OCI-M2 (cell line): Measurements from ENCODE around the gene SNCA.

Experiments used
- DNase-seq: peaks from one replicate; lab custom pipeline; 2025; ENCODE audit not compliant: unreplicated experiment; lab: John Stamatoyannopoulos, UW

Gene SNCA

DNA sequence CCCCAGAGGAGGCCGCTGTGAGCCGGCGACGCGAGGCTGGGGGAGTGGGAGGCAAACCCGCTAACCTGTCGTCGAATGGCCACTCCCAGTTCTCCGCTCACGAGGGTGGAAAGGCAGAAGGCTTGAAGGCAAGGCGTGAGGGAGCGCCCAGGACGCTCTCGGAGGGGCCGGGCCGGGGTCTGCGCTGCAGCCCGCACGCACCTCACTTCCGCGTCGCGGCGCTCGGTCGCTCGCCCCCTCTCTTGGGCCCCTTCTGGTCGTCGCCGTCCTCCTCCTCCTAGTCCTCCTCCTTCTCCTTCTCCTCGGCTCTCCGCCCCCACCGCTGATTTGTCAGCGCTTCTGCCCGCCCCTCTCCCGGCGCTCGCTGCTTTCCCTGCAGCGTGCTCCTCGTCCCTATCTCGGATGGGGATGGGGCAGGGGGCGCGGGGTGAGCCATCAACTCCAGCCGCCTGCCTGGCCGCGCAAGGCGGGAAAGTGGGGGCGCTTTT, at the start of gene SNCA:
Gene SNCA, minus strand, starts transcription at position 265 of the 488 bp plus-strand sequence. CDS start 1,494 bp downstream, outside the sequence.
- DNase-seq, result peak; percentile 51

DNA sequence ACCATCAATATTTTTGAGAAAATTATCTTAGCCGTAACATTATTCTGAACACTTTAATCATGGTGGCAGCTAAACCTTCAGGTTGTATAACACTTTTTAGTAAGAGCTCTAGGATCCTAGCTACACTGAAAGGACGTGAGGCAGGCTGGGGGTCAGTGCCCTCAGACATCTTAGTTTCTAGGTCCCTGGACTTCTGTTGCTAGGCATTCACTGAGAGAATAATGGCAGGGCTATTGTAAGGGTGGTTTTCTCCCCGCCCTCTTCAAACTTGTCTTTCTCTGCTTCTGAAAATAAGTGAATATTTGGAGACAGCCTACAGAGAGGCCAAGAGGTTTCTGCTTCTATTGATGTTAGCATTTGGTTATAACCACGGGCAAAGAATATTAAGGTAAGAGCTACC, 42.3 kb upstream of the SNCA start:
- DNase-seq, result no peak

- DNase-seq, result no peak
Measured at GRCh38 chr4:89878611-89879010, 41.6 kb upstream of the SNCA start.

GRCh38 chr4:89876548-89876947, 39.6 kb upstream of the SNCA start:
- no peak for DNase-seq

DNA sequence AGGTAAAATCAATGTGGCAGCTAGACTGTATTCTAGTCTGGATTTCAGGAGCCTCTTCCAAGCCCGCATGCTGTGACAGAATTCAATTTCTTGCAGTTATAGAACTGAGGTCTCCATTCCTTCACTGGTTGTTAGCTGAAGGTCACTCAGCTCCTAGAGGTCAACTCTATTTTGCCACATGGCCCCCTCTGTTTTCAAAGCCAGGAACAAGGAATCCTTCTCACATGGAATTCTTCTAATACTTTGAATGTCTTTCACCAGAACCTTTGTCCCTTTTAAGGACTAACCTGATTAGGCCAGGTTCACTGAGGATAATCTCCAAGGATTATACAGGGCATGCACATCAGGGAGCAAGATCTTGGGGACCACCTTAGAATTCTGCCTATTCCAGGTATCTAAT, 34.2 kb upstream of the SNCA start:
- no peak for DNase-seq

DNA sequence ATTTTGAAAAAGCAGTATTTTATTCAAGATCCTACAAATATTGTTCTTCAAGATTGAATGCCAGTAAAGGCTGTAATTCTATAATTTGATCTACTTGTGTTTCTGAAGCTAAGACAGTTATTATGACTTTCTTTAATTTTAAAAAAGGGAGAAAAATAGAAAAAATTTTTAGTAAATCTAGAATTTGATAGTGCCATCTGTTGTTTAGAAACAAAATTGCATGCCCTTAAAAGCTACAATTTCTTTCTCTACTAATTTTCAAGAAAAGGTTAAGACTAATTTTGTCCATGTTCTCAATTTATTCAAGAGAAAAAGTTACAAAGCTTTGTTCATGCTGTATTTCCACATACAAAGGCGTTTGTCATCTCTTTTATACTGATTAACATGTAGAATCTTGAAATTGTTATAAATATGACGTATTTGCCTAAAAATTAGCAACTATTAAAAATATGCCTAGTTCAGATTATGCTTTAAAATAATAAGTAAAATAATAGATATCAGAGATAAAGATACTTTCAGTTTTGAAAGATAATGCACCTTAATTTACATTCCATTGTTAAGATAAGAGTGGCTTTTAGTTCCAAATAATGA, 32.1 kb upstream of the SNCA start:
- DNase-seq, result no peak

DNA sequence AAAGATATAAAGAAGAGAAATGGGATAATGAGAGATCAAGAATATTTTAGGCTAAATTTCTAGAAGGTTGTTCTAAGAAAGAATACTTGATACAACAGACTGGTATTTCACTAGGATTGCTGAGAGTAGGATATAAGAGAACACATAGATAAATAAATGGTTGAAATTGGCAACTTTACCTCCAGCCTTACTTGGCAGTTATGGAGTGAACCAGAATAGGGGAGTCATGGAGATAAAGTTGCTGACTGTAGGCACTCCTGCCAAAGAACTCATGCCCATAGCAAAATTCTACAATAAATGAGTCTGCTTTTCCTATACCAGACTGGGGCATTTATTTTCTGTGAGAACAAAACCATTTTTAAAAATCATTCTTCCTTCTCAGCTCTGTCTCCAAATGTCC, 31.3 kb upstream of the SNCA start:
- DNase-seq, result no peak

- no peak for DNase-seq
Measured at GRCh38 chr4:89863533-89863932, 26.6 kb upstream of the SNCA start.

DNA sequence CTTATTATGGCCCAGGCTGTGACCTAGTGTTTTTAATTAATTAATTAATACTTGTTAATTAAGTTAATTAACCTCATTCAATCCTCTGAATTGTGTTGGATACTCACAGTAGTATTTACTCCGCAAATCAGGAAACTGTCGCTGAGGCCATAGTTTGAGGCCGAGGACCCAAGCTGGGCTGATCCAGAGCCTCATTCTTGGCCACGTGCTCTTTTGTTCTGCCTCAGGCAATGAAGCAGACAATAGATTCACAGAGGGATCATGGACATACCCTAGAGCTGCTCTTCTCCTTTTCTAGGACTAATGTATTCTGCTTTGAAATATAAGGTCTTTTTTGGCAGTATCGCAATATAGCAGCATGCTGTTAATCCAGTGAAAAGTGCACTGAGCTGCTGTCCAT, 24.0 kb upstream of the SNCA start:
- DNase-seq, result no peak

DNA sequence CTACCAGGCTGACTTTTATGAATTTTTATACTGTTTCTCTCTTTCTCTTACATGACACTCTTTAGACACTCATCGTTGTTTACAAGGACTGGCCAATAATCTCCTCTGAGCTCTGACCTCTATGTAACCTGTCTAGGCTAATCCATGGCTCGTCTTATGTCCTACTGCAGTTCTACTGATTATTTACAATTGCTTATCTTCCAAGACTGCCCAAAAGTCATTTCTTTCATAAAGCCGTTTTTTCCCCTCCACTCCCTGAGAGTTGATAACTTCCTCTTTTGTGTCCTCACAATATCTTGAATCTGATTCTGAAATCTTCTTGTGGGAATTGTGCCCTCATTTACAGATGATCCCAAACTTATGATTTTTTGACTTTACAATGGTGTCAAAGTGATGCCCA, 18.3 kb upstream of the SNCA start:
- DNase-seq, result peak; percentile 10

DNA sequence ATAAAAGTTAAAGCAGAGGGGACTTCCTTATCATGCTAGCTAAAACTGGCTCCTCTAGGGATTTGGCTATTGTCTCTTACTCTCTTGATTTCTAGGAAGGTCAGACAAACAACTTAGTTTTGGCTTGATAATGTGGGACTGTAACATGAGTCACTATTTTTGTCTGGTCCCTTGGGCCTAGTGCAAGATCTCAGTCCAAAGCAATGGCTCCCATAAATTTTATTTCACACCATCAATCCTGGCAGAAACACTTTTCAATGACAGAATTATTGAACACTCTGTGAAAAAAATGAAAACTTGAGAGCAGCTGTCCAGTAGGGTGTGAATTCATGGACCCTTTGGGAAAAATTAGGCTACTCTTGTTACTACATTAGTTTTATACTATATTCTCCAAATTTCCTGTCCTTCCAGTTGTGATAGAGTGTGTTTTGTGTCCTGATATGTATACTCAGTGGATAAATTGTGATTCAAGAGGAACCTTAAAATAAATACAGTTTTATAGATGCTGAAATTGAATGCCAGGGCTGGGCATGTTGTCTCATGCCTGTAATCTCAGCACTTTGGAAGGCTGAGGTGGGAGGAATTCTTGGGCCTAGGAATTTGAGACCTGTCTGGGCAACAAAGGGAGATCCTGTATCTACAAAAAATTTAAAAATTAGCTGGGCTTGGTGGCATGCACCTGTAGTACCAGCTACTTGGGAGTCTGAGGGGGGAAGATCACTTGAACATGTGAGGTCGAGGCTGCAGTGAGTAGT, 10.8 kb upstream of the SNCA start:
- DNase-seq, result no peak

- no peak for DNase-seq
Measured at GRCh38 chr4:89839558-89839957, 2.6 kb upstream of the SNCA start.

GRCh38 chr4:89837993-89838390, 1.0 kb upstream of the SNCA start:
- DNase-seq, result no peak

DNA sequence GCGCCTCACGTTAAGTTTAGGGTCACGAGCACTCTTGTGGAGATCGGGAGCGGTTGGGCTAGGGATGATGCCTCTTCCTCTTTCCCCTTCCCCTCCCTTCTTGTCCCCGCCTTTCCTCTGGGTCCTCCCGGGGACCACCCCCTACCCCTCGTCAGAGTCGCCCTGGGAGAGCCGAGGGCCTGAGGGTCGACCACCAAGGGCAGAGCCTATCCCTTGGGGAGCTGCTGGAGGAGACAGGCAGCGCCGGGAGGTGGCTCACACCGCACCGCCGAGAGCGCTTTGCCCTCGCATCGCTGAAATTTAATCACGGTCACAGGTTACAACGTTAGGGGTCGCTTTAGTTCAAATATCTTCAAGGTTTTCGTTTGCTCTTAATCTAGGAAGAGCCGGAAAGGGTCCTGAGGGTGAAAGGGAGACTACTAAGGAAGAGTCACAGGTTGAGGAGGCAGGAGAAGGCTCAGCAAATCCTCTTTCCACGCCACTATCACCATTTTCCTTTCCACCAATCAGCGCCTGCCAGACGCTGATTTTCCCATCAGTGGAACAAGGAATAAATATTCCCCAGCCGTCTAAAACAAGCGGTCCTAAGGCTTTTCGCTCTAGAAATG, 528 bp upstream of the SNCA start:
- DNase-seq, result no peak

DNA sequence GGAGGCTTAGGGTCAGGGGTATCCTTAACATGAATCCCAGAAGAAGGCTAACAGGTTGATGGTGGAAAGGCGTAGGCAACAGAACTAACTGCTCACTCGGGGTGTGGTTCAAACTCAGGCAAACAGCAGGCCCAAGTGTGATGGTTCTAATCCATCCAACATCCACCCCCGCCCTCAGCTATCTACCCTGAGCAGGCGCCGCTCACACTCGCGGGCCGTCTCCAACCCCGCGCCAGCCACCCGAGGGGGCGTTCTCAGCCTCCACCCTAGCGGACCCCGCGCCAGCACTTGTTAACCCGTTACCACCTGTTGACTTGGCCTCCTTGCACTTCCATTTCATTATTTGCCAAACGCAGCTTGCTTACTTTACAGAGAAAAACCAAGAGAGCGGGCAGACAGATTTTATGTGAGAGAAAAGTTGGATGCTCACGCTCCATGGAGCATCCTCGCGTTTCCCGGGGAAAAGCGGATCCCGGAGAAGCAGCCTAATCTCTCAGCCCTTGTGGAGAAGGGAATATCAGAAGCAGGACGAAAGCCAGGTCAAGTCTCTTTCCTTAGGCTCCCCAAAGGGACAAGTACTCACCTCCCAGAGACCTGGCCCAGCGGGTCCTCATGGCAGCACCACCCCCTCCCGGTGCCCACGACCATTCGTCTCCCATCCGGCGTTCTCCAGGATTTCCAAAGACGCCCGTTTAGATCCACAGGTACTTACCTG, 773 bp downstream of the SNCA start:
- DNase-seq, result no peak

- no peak for DNase-seq
Measured at GRCh38 chr4:89835413-89835812, 1.5 kb downstream of the SNCA start.

DNA sequence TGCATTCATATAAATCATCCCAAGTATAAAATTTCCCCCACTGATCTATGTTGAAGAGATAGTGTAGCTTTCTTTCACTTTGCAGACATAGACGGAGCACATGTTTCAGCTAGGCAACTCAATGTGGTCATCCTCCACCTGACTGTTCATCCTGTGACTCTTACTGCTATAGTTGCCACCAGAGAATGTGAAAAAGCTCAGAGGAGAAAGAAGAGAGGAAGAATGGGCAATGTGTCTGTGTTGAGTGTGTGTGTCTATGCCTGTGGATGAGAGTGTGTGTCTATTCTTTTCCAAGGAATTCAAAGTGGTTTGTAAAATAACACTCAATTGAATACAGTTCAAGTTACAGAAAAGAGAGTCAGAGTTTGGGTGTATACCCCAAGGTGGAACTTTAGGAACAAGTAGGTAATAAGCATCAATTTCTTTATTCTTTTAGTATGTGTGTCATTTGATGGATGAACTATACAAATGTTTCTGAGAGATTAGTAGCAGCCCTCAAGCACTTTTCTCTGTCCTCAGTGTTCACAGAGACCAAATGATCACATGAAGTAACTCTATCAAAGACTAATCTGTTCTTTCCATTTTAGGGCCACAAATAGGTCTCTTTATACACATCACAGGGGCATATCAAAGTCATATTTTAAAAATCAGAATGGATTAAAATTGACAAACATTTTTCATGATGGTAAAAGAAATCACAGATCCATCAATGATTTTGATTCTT, 2.3 kb downstream of the SNCA start:
- DNase-seq, result no peak

DNA sequence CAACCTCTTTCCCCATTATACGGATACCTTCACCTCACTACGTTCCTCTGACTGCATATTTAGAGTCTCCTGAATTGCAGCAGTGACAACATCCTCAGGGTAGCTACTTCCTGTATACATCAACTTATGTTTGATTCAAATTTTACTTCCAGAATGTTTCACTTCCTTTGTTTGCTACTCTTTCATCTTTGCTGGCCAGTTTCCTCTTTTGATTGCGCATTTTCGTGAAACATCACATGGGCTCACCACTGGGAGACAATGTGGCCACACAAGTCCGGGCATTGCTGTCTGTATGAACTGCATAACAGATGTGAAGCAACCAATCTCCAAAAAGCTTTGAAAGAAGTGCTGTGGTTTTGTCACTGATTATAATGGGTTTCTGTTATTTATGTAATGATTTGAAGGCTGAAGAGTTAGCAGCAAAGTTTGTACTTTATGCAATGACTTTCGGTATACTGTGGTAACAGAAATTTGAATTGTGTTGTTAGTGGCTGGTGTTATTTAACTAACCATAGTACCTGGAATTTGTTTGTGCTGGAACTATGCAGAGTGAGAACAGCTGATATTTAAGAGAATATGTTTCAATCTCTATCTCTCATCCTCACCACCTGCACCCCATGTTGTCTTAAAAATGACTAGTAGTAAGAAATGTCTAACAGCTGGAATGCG, 7.4 kb downstream of the SNCA start:
- no peak for DNase-seq

- no peak for DNase-seq
Measured at GRCh38 chr4:89823416-89823815, 13.5 kb downstream of the SNCA start.

DNA sequence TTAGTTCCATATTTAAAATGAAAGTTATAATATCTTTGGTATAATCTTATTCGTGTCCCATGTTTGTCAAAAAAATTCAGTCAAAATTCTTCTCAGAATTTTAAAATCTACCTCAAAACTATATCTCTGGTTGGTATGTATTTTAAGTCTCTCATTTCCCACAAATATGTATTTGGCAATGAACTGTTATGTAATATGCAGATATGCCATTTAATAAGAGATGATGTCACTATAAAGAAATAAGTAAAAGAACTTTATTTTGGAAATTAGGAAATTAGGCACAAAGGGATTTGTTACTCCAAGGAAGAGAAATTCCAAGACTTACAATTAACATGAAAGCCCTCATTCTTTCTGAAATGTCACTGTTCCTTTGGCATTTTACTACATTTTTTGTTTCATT, 15.3 kb downstream of the SNCA start:
- no peak for DNase-seq

DNA sequence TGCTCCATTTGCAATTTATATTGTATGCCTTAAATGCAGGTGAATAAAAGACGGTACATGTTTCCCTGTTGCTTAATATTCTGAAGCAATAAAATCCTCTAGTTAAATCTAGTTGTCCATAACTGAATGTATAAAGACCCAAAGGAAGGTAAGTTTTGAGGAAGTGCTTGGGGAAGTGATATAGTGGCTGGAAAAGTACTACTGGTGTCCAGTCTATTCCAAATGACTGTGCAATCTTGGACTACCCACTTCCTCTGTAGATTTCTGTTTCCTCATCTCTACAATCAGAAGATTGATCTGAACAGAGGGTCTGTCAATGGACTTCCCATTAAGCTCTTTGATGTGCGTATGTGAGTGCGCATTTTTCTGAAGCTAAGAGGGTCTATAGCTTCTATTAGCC, 17.0 kb downstream of the SNCA start:
- no peak for DNase-seq
